Activated T-cell treated with anti-CD3 and anti-CD28 coated beads, Interleukin-2, amount 50 U/mL, for 24 hours (primary cell): ENCODE results near the gene BICD2.
"Not testable (repeated sequence)": the region's sequence is repeated elsewhere in the genome, so short reads cannot be mapped to it uniquely, and the experiment has no call there.

Source experiments
- DNase-seq: peaks from one replicate; pipeline ENCODE4 v3.0.0-alpha.2; 2020
- H3K27ac Mint-ChIP-seq: 2 replicates; pipeline ENCODE4 v1.8.0; 2020; ENCODE audit warnings: mild to moderate bottlenecking, mixed read lengths
- H3K27me3 Mint-ChIP-seq: 2 replicates; pipeline ENCODE4 v1.8.0; 2020; ENCODE audit warnings: mixed read lengths
- H3K36me3 Mint-ChIP-seq: 2 replicates; pipeline ENCODE4 v1.8.0; 2020; ENCODE audit warnings: low read depth, mixed read lengths
- H3K4me1 Mint-ChIP-seq: 2 replicates; pipeline ENCODE4 v1.8.0; 2020; ENCODE audit warnings: low read depth, mixed read lengths
- H3K4me3 Mint-ChIP-seq: 2 replicates; pipeline ENCODE4 v1.8.0; 2020; ENCODE audit warnings: mild to moderate bottlenecking, moderate library complexity, mixed read lengths
- H3K9me3 Mint-ChIP-seq: 2 replicates; pipeline ENCODE4 v1.8.0; 2020; ENCODE audit warnings: mixed read lengths

The BICD2 gene

DNA sequence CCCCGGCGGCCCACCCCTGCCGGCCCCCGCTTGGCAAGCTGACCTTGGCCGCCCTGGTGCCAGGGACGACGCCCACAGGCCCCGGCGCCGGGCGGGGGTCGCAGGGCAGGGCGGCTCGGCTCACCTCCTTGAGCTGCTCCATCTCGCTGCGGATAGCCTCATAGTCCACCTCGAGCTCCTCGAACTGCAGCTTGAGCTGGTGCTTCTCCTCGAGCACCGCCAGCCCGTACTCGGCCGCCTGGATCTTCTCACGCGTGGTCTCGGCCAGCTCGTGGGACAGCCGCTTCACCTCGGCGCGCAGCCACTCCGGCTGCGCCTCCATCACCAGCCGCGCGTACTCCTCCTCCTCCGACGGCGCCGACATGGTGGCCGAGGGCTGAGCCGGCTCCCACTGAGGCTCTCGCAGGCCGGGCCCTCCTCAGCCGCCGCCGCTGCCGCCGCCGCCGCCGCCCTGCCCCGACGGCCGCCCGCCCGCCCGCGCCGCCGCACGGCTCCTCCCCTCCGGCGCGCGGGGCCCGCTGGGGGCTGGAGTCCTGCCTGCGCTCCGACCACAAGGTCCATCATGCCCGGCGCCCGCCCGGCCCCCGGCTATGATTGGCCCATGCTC lies at the start of gene BICD2:
Gene BICD2 (minus strand): TSS at position 453 of the 607 bp plus-strand sequence. CDS start 89 bp downstream, at position 364.
- Mint-ChIP-seq H3K4me1 (peaks cover 52% of the 10 kb centered on the region), H3K36me3 (peaks cover 8% of the 10 kb centered on the region), H3K9me3 (no peaks in the 10 kb centered on the region), H3K27ac (peak within 1 kb of the TSS; percentile 96), H3K27me3 (no peaks in the 10 kb centered on the region), H3K4me3 (peak within 1 kb of the TSS; percentile 90)
- DNase-seq, result no peak

DNA sequence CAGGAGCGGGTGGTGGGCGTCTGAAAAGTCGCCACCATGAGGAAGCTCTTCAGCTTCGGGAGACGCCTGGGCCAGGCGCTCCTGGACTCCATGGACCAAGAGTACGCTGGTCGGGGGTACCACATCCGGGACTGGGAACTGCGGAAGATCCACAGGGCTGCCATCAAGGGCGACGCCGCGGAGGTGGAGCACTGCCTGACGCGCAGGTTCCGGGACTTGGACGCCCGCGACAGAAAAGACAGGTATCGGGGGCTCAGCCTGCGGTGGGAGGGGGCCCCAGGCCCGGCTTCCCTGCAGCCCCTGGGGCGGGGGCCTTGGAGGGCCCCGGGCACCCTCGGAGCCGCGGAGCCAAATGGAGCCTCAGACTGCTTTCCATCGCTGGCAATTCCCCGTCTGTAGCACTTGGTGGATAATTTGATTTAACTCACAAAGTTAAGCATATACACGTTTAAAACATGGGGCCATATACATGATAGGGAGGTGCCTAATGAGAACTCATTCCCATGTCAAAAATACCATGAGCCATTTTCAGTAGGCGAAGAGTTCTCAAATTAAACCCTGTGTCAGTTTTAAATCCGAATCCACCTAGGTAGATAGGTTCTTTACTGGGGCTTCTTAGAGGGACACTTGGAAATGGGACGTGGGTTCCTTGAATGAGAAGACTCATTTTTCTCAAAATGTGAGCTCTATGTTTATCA lies 45.1 kb upstream of the BICD2 start:
- Mint-ChIP-seq H3K4me3 (peak overlapping the region; percentile 80), H3K4me1 (peaks cover 26% of the 10 kb centered on the region), H3K27ac (peak overlapping the region; percentile 81), H3K27me3 (peaks cover 72% of the 10 kb centered on the region)
- DNase-seq, result peak; percentile 43
- H3K9me3 Mint-ChIP-seq, H3K36me3 Mint-ChIP-seq: not testable (repeated sequence)

DNA sequence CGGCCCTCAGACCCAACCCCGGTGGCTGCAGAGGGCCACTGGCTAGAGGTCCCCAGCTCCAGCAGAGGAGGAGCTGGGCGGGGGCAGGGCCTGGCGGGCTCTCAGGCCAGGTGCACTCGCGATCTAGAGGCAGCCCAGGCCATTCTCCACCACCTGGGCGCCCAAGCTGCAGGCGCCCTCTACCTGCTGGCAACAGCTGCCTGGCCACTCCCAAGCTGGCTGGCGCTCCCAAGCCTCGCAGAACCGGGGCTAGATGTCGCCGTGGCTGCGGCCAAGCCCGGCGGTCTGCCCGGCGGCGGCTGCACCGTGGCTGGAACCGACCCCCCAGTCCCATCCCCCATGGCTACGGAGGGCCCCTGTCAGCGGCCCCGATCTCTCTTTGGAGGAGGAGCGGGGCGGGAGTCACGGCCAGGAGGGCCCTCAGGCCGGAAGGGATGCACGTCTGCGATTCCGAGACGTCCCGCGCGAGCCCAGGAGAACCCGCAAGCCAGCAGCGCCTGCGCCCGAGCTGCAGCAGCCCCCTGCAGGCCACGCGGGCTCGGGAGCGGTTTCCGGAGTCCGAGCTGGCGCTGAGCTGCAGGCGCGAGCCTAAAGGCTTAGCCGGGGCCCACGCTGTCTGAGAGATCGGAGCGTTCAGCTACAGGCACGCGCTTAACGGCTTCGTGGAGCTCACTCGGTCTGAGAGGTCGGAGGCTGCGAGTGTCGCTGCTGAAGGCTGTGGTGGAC lies 44.3 kb upstream of the BICD2 start:
- no peaks in the 10 kb centered on the region for H3K9me3 Mint-ChIP-seq
- peaks cover 65% of the 10 kb centered on the region for H3K27me3 Mint-ChIP-seq
- peak; percentile 76 for DNase-seq
- peak overlapping the region; percentile 80 for H3K4me3 Mint-ChIP-seq
- H3K27ac Mint-ChIP-seq, result peak overlapping the region; percentile 81
- H3K36me3 Mint-ChIP-seq, result peaks cover 2% of the 10 kb centered on the region
- peaks cover 20% of the 10 kb centered on the region for H3K4me1 Mint-ChIP-seq

DNA sequence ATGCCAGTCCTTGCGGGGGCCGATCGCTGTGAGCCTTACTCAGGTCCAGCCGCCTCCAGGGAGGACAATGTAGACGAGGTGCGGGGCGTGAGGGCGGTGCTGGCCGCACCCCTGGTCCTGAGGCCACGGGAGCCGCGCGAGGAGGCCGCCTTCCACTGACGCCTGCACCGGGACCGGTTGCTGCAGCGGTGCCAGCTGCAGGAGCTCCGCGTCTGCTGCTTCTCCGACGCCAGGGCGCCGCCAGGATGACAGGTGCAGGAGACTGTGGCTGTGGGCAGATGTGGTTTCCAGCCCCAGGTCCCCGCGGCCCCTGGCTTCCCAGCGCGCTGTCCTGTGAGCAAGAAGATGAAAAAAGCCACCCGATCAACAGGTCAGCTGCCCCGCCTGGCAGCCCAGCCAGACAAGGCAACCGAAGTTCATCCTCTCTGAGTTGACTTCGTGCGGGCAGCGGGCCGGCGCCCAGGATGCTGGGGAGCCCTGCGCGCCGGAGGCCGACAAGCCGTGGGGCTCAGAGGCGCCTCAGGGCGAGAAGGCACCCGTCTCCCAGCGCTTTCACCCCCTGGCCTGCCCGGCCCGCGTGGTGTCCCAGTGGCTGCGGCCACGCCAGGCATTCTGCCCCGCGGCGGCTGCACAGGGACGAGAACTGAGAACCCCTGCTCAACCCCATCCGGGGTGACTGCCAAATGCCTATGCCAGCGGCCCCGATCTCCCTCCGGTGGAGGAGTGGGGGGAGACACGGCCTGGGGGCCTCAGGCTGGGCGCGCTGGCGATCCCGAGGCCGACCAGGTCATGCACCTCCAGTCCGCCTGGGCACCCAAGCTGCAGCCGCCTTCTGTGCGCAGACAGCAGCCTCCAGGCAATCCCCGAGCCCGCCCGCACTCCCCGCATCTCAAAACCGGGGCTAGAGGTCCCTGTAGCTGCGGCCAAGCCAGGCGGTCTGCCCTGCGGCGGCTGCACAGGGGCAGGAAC lies 43.4 kb upstream of the BICD2 start:
- peak overlapping the region; percentile 80 for H3K4me3 Mint-ChIP-seq
- no peaks in the 10 kb centered on the region for H3K9me3 Mint-ChIP-seq
- H3K36me3 Mint-ChIP-seq, result peaks cover 2% of the 10 kb centered on the region
- H3K4me1 Mint-ChIP-seq, result peaks cover 20% of the 10 kb centered on the region
- peak; percentile 61 for DNase-seq
- H3K27me3 Mint-ChIP-seq, result peaks cover 56% of the 10 kb centered on the region
- no peak overlapping the region for H3K27ac Mint-ChIP-seq

DNA sequence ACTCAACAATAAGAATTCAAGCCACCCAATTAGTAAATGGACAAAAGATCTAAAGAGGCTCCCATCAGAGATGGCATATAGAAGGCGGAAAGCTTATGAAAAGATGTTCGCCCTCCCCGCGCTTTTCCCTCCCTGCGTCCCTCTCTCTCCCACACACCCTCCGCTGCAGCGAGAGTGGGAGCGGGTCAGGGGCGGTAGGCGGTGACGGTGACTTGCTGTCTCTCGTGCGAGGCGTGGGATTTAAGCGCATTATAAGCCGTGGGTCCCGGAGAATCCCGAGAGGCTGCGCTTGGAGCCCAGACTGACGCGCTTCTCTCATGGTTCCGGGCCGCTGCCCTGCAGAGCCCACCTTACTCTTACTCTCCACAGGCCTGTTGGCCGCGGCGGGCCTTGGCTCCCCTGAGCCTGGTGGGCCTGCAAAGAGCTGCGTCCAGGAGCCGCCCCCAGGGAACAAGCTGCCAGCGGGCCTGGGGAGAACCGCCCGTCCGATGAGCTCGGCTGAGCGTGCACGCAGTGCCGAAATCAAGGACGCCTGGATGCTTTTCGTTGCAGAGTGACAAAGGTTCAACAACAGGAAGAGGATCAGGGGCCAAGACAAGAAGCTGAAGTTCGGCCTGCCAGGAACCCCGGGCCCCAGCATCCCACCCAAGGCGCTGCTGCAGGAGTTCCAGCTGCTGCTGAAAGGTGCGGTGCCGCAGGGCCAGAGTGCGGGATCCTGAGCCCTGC lies 42.6 kb upstream of the BICD2 start:
- DNase-seq, result no peak
- H3K36me3 Mint-ChIP-seq, result peaks cover 2% of the 10 kb centered on the region
- H3K9me3 Mint-ChIP-seq, result no peaks in the 10 kb centered on the region
- H3K27ac Mint-ChIP-seq, result no peak overlapping the region
- H3K4me3 Mint-ChIP-seq, result no peak overlapping the region
- peaks cover 49% of the 10 kb centered on the region for H3K27me3 Mint-ChIP-seq
- peaks cover 20% of the 10 kb centered on the region for H3K4me1 Mint-ChIP-seq

DNA sequence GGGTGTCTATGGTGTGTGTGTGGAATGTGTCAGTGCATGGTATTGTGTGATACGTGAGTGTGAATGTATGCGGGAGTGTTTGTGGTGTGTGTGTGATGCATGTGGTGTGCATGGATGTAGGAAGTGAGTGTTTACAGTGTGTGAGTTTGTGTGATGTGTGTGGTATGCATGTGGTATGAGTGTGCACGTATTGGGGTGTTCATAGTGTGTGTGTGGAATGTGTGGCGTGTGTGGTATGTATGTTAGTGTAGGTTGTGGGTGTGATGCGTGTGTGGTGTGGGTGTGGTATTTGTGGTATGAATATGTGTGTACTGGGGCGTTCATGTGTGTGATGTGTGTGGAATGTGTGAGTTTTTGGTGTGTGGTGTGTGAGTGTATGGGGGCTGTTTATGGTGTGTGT lies 40.1 kb upstream of the BICD2 start:
- Mint-ChIP-seq H3K4me3 (no peak overlapping the region), H3K4me1 (peaks cover 16% of the 10 kb centered on the region), H3K36me3 (peaks cover 2% of the 10 kb centered on the region), H3K27ac (no peak overlapping the region), H3K9me3 (no peaks in the 10 kb centered on the region), H3K27me3 (peaks cover 38% of the 10 kb centered on the region)
- no peak for DNase-seq

DNA sequence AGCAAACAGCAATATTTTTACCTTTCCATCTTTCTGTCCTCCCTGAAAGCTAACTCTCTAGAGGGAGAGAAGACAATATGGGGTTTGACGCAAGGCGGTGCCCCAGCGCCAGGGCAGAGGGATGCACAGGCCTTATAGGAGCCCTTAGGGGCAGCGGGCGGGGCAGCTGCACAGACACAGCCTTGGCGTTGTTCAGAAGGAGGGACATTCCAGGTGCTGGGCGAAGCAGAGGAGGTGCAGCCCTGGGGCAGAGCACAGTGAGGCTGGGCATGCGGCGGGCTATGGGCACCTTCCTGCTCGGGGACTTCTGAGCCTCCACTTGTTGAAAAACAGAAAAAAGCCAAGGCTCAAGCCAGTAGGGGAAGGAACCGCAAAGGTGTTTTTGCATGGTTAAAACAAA lies 33.7 kb upstream of the BICD2 start:
- no peak for DNase-seq
- H3K4me3 Mint-ChIP-seq, result no peak overlapping the region
- no peaks in the 10 kb centered on the region for H3K9me3 Mint-ChIP-seq
- H3K4me1 Mint-ChIP-seq, result no peaks in the 10 kb centered on the region
- H3K27me3 Mint-ChIP-seq, result peaks cover 20% of the 10 kb centered on the region
- H3K36me3 Mint-ChIP-seq, result no peaks in the 10 kb centered on the region
- H3K27ac Mint-ChIP-seq, result no peak overlapping the region

DNA sequence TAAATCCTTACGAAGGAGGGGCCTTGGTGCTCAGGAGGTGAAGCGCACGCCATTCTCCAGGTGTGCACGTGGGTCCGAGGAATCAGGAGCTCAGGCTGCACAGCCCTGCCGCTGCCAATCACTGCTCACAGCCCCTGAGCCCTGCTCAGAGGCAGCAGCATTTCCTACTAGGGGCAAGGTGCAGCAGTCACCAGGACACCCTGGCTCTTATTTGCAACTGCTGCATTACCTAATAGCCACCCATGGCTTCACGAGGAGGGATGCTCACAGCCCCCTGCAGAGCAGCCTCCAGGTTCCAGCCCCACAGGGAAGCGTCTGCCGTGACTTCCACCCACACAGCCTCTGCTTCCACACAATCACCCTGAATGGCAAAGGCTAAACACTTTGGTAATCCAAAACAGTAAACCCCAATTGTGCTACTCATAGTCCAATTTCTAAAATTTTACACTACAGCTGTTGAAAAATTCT lies 31.7 kb upstream of the BICD2 start:
- not testable (repeated sequence) for H3K27ac Mint-ChIP-seq, H3K4me3 Mint-ChIP-seq, DNase-seq, H3K9me3 Mint-ChIP-seq, H3K36me3 Mint-ChIP-seq, H3K4me1 Mint-ChIP-seq
- H3K27me3 Mint-ChIP-seq, result peaks cover 20% of the 10 kb centered on the region

DNA sequence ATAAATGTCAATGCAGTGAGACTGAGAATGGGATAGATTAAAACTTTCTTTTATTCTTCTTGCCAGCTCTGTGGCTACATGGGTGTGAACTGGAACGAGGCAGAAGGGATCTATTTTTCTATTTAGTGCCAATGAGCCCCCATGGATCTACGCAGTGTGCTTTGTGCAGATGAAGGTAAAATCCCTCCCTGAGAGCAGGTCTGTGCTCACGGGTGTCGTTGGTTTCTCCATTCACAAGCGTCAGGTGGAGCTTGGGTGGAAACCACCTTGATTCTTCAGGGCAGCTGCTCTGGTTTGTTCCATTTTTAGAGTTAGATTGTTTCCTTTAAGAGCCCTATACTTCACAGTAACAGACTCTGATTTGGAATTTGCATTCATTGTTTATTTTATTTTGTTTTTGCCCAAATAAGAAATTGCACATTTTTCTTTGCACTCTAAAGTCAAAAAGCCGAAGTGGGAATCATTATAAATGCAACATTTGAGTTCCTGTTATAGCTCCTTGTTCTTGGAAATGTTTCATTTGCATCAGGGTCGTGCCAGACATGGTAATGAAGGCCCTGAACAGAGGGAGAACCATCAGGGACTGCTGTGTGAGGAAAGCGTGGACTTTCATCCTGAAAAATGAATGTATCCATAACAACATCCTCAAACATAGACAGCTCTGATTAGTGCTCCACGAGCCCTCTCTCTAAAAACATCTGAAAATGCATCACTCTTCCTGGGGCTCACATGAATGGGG lies 31.1 kb upstream of the BICD2 start:
- Mint-ChIP-seq H3K4me3 (no peak overlapping the region), H3K27me3 (peaks cover 20% of the 10 kb centered on the region), H3K27ac (no peak overlapping the region), H3K4me1 (peaks cover 7% of the 10 kb centered on the region), H3K9me3 (no peaks in the 10 kb centered on the region), H3K36me3 (no peaks in the 10 kb centered on the region)
- no peak for DNase-seq

DNA sequence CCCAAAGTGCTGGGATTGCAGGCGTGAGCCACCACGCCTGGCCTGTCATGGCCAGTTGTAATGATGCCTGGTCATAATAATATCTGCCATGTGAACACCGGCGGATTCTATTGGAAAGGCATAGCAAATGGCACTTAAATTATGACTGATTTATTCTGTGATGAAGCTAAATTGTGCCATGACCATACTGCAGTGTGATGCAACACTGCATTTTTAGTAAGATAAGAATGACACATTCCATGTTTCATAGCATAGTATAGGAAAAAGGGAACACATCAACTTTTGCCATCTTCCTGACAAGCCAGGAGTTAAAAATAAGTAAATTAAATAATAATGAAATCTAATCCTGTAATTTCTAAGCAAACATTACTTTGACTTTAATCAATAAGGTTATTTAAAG lies 30.4 kb upstream of the BICD2 start:
- no peaks in the 10 kb centered on the region for H3K9me3 Mint-ChIP-seq
- no peak overlapping the region for H3K27ac Mint-ChIP-seq
- H3K36me3 Mint-ChIP-seq, result no peaks in the 10 kb centered on the region
- H3K4me3 Mint-ChIP-seq, result no peak overlapping the region
- peaks cover 17% of the 10 kb centered on the region for H3K27me3 Mint-ChIP-seq
- H3K4me1 Mint-ChIP-seq, result peaks cover 10% of the 10 kb centered on the region
- DNase-seq, result no peak

DNA sequence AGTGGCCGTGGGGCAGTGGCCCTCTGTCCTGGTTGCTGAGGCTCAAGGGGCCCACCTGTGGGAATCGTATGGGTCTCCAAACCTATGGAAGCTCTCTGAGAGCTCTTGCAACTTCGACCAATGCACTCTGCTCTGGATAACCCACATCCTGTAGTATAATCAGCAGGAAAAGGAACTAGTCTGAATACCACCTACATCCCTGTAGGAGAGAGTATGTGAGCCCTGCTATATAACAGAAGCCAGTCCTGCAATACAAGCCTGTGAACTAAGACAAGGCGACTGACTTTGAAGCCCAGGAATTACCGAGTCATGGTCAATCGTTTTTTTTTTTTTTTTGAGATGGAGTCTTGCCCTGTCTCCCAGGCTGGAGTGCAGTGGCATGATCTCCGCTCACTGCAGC lies 29.8 kb upstream of the BICD2 start:
- Mint-ChIP-seq H3K4me3 (no peak overlapping the region), H3K27me3 (peaks cover 14% of the 10 kb centered on the region), H3K36me3 (no peaks in the 10 kb centered on the region), H3K4me1 (peaks cover 10% of the 10 kb centered on the region), H3K27ac (no peak overlapping the region), H3K9me3 (no peaks in the 10 kb centered on the region)
- no peak for DNase-seq

DNA sequence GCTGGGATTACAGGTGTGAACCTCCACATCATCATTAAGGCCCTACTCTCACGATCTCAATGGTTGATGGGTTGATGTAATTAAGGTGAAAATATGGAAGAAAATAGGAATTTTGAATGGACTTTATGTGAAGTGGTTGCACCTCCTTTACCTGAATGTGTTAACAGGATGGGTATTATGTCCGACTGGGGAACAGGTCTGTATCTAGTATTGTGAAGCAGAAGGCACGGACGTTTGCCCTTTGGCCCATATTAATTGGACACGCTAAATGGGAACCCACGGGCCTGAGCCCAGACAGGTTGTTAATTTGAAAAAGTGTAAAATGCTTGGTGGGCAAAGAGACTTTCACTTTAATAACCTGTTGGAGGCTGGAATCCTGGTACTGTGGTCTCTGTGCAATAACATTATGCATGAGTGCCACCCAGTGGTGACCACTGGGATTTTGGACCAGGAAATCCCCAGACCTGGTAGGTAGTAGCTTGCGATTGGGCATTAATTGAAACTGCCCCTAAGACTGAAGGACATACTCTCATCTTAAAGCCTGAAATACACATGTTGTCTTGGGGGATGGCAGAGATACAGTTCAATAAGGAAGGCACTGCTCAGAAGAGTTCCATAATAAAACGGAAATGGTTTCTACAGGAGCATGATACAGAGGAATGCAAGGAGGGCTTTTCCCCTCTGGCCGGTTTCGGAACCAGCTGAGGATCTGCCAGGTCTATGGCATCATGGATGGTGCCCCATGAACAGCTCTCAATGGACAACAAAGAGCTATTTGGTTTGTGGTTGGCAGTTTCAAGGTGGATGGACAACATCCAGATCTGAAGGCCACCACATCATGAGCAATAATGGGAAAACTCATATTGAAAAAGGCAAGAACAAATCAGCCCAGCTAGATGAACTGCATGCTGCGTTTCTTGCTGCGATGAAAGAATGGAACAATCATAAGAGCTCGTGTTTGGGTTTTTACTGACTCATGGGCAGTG lies 26.2 kb upstream of the BICD2 start:
- H3K4me1 Mint-ChIP-seq, result peaks cover 10% of the 10 kb centered on the region
- H3K4me3 Mint-ChIP-seq, result no peak overlapping the region
- no peaks in the 10 kb centered on the region for H3K36me3 Mint-ChIP-seq
- DNase-seq, result peak; percentile 80
- H3K9me3 Mint-ChIP-seq, result peaks cover 9% of the 10 kb centered on the region
- no peak overlapping the region for H3K27ac Mint-ChIP-seq
- no peaks in the 10 kb centered on the region for H3K27me3 Mint-ChIP-seq
